Left lung (tissue), 10 donors: Measurements from ENCODE around the gene WWOX. TPM values are rescaled to one million over a fixed set of nuclear protein-coding genes. Genes with fewer than 3 reads are reported as not detected.

Experiments used
- ATAC-seq: fragments of 200-7000 bp; cut with Tn5 transposase; one replicate; pipeline ENCODE4 v1.9.1; 2020; ENCODE audit warnings: moderate library complexity
- DNase-seq, 4 donors: peaks; one replicate each; pipeline ENCODE4 v3.0.0-alpha.2; 2013 to 2020
- H3K27ac ChIP-seq, 2 donors: fragments of 200-600 bp; sonication (generic) in 1 of 2; one replicate each; pipeline versions ENCODE4 v1.5.0 to v1.8.0; 2020 to 2021
- H3K27me3 ChIP-seq, 2 donors: fragments of 200-600 bp; sonication (generic) in 1 of 2; one replicate each; pipeline versions ENCODE4 v1.5.0 to v1.8.0; 2020 to 2021
- H3K36me3 ChIP-seq, 2 donors: fragments of 200-600 bp; sonication (generic) in 1 of 2; one replicate each; pipeline versions ENCODE4 v1.5.0 to v1.8.0; 2020 to 2021
- H3K4me1 ChIP-seq, 2 donors: fragments of 200-600 bp; one replicate each; pipeline ENCODE4 v1.8.0; 2021
- H3K4me3 ChIP-seq, 2 donors: fragments of 200-600 bp; sonication (generic) in 1 of 2; one replicate each; pipeline versions ENCODE4 v1.5.0 to v1.8.0; 2020 to 2021; ENCODE audit warnings: mild to moderate bottlenecking in 1 of 2
- H3K9me3 ChIP-seq, 2 donors: fragments of 200-600 bp; sonication (generic) in 1 of 2; one replicate each; pipeline versions ENCODE4 v1.5.0 to v1.8.0; 2020 to 2021
- CTCF ChIP-seq, 2 donors: fragments of 200-600 bp; sonication (generic) in 1 of 2; IDR thresholded peaks; one replicate each; pipeline versions ENCODE4 v1.5.0 to v1.8.0; 2021; ENCODE audit warnings: antibody characterized with exemption in 2 of 2
- intact Hi-C, 2 donors: fragments of 100-400 bp; cut with DNase I; formaldehyde crosslinking; loops; one replicate each; pipeline versions ENCODE4 v1.11.2 to v1.14.2; 2022
- polyA plus RNA-seq, 6 donors: library from polyadenylated mRNA; unstranded; fragments of 120-200 nt; gene quantifications; one replicate each; pipeline ENCODE4 v1.2.1, GENCODE V29; 2013; ENCODE audit not compliant: insufficient read length in 6 of 6
- total RNA-seq, 2 donors: library from RNA; stranded (reverse); fragmentation: NEBNext Ultra II Directional; extraction: Animal tissue kit (Norgen Biotek cat#: 25700); gene quantifications; one replicate each; pipeline ENCODE4 v1.2.1, GENCODE V29; 2021
- donor health status: DM: no; HTN: yes; CAD: no.
- donor health status: DM: no; HTN: no; CAD: no.

Gene WWOX
- total and polyA plus RNA-seq, 8 donors: 17.2 to 40.3 (median 30.8) TPM

GRCh38 chr16:79261481-79261940 is 1162.1 kb downstream of the WWOX start:
- H3K36me3 ChIP-seq: no peaks in the 10 kb centered on the region
- no peak overlapping the region for H3K4me3 ChIP-seq
- H3K4me1 ChIP-seq: no peaks in the 10 kb centered on the region
- intact Hi-C loops: no loop called here
- peak; percentile 79 for ATAC-seq
- no peak overlapping the region for H3K27ac ChIP-seq
- peak in 2 of 4 donors; percentile 9 to 84 for DNase-seq
- TF ChIP-seq CTCF (IDR thresholded peaks at IDR 0.05): peak; percentile 19 to 49
- H3K27me3 ChIP-seq: no peaks in the 10 kb centered on the region
- H3K9me3 ChIP-seq: no peaks in the 10 kb centered on the region

- H3K4me3 ChIP-seq: no peak overlapping the region
Observed at GRCh38 chr16:79261944-79262552, 1162.6 kb downstream of the WWOX start.

More at GRCh38 chr16:79261944-79262552, 1162.6 kb downstream of the WWOX start:
- H3K9me3 ChIP-seq: no peaks in the 10 kb centered on the region
- no peaks in the 10 kb centered on the region for H3K27me3 ChIP-seq
- H3K36me3 ChIP-seq: no peaks in the 10 kb centered on the region
- no peak overlapping the region for H3K27ac ChIP-seq
- intact Hi-C loops: no loop called here
- ATAC-seq (no peak), DNase-seq (no peak)
- no peak for TF ChIP-seq CTCF (IDR thresholded peaks at IDR 0.05)
- no peaks in the 10 kb centered on the region for H3K4me1 ChIP-seq

Other genes starting within 250 kb of the WWOX start
- not detected for gene CLEC3A, start 77.1 kb upstream of the WWOX start, total RNA-seq
- gene CLEC3A, start 77.1 kb upstream of the WWOX start, polyA plus RNA-seq: under 1 TPM in 4 of 6 donors, not detected in 2; 0.14 to 0.22 (median 0.17) TPM